ENCODE measurements around the gene IFI27L1.

IFI27L1 gene

GRCh38 chr14:94081386-94081820 lies 293 bp downstream of the IFI27L1 start:
- no peak for DNase-seq

GRCh38 chr14:94087891-94088290 lies 6.8 kb downstream of the IFI27L1 start:
- DNase-seq: no peak

GRCh38 chr14:94088516-94088915 lies 7.4 kb downstream of the IFI27L1 start:
- no peak for DNase-seq

GRCh38 chr14:94089479-94089878 lies 8.4 kb downstream of the IFI27L1 start:
- DNase-seq: no peak

- no peak for DNase-seq
Measured at GRCh38 chr14:94093418-94093817, 12.3 kb downstream of the IFI27L1 start.

GRCh38 chr14:94097091-94097490 lies 16.0 kb downstream of the IFI27L1 start:
- DNase-seq: no peak

- DNase-seq: peak; percentile 96
Measured at GRCh38 chr14:94098326-94098992, 17.3 kb downstream of the IFI27L1 start.

GRCh38 chr14:94099006-94099405 lies 17.9 kb downstream of the IFI27L1 start:
- DNase-seq: no peak

GRCh38 chr14:94100847-94101246 lies 19.7 kb downstream of the IFI27L1 start:
- peak; percentile 9 for DNase-seq

GRCh38 chr14:94101748-94102147 lies 20.6 kb downstream of the IFI27L1 start:
- DNase-seq: no peak

- no peak for DNase-seq
Measured at GRCh38 chr14:94102768-94103482, 21.8 kb downstream of the IFI27L1 start.

- DNase-seq: no peak
Measured at GRCh38 chr14:94103554-94104150, 22.5 kb downstream of the IFI27L1 start.

GRCh38 chr14:94104731-94105130 lies 23.6 kb downstream of the IFI27L1 start:
- DNase-seq: no peak

- DNase-seq: no peak
Measured at GRCh38 chr14:94109915-94110250, 28.8 kb downstream of the IFI27L1 start.

- no peak for DNase-seq
Measured at GRCh38 chr14:94110552-94111181, 29.6 kb downstream of the IFI27L1 start, which contains the start of gene IFI27. IFI27 (plus strand) TSS chr14:94110736.

- DNase-seq: no peak
Measured at GRCh38 chr14:94111276-94112095, 30.4 kb downstream of the IFI27L1 start.

- no peak for DNase-seq
Measured at GRCh38 chr14:94112513-94113063, 31.5 kb downstream of the IFI27L1 start.

GRCh38 chr14:94113073-94113472 lies 32.0 kb downstream of the IFI27L1 start:
- no peak for DNase-seq

- no peak for DNase-seq
Measured at GRCh38 chr14:94113490-94113889, 32.4 kb downstream of the IFI27L1 start.

GRCh38 chr14:94113908-94114588 lies 32.9 kb downstream of the IFI27L1 start:
- DNase-seq: no peak

- DNase-seq: no peak
Measured at GRCh38 chr14:94114589-94115057, 33.5 kb downstream of the IFI27L1 start.
